SK-N-SH treated with all-trans-retinoic acid at 6 μM for 48 hours (cell line): ENCODE data around the gene CHTF18.
"Not testable (repeated sequence)": the region's sequence is repeated elsewhere in the genome, so short reads cannot be mapped to it uniquely, and the experiment has no call there.

Experiments
- ATAC-seq: fragments of 200-7000 bp; cut with Tn5 transposase; 3 replicates; pipeline ENCODE4 v1.9.1; 2020; ENCODE audit warnings: mild to moderate bottlenecking, moderate library complexity
- ARNTL ChIP-seq: fragments of 450-650 bp; formaldehyde crosslinking; IDR thresholded peaks from 2 replicates; pipeline ENCODE4 v1.5.0; 2020; ENCODE audit warnings: low read depth, mild to moderate bottlenecking, moderate library complexity, borderline replicate concordance
- BACH2 ChIP-seq: fragments of 250-450 bp; sonication (Bioruptor Pico); IDR thresholded peaks from 2 replicates; pipeline ENCODE4 v1.9.0; 2021; ENCODE audit warnings: mild to moderate bottlenecking, borderline replicate concordance
- CSDC2 ChIP-seq: fragments of 250-450 bp; sonication (Bioruptor Pico); IDR thresholded peaks from 2 replicates; pipeline ENCODE4 v1.5.0; 2020; ENCODE audit warnings: mild to moderate bottlenecking, moderate library complexity
- ESRRG ChIP-seq: fragments of 250-450 bp; sonication (Bioruptor Pico); IDR thresholded peaks from 2 replicates; pipeline ENCODE4 v1.6.1; 2021; ENCODE audit warnings: mild to moderate bottlenecking
- GLIS3 ChIP-seq: fragments of 250-450 bp; sonication (Bioruptor Pico); IDR thresholded peaks from 2 replicates; pipeline ENCODE4 v1.5.0; 2020; ENCODE audit warnings: mild to moderate bottlenecking, moderate library complexity
- ISL1 ChIP-seq: fragments of 250-450 bp; sonication (Bioruptor Pico); IDR thresholded peaks from 2 replicates; pipeline ENCODE4 v2.1.2; 2022; ENCODE audit warnings: mild to moderate bottlenecking, moderate library complexity
- OSR1 ChIP-seq: fragments of 250-450 bp; sonication (Bioruptor Pico); IDR thresholded peaks from 2 replicates; pipeline ENCODE4 v1.8.0; 2022; ENCODE audit warnings: moderate library complexity, mild to moderate bottlenecking, inconsistent platforms
- PPARA ChIP-seq: fragments of 250-450 bp; sonication (Bioruptor Pico); IDR thresholded peaks from 2 replicates; pipeline ENCODE4 v1.5.0; 2020; ENCODE audit warnings: mild to moderate bottlenecking, borderline replicate concordance
- RARB ChIP-seq: fragments of 250-450 bp; sonication (Bioruptor Pico); IDR thresholded peaks from 2 replicates; pipeline ENCODE4 v1.8.0; 2021; ENCODE audit warnings: mild to moderate bottlenecking, moderate library complexity
- SNAI2 ChIP-seq: fragments of 250-450 bp; sonication (Bioruptor Pico); IDR thresholded peaks from 2 replicates; pipeline ENCODE4 v1.5.0; 2020; ENCODE audit warnings: mild to moderate bottlenecking, moderate library complexity
- TCF4 ChIP-seq: fragments of 250-450 bp; sonication (Bioruptor Pico); IDR thresholded peaks from 2 replicates; pipeline ENCODE4 v1.8.0; 2021; ENCODE audit warnings: mild to moderate bottlenecking, moderate library complexity, borderline replicate concordance
- TOX ChIP-seq: fragments of 250-450 bp; sonication (Bioruptor Pico); IDR thresholded peaks from 2 replicates; pipeline ENCODE4 v1.8.0; 2021; ENCODE audit warnings: mild to moderate bottlenecking, moderate library complexity, borderline replicate concordance
- TSHZ2 ChIP-seq: fragments of 250-450 bp; sonication (Bioruptor Pico); IDR thresholded peaks from 2 replicates; pipeline ENCODE4 v1.5.0; 2020; ENCODE audit warnings: mild to moderate bottlenecking, moderate library complexity
- ZC3H10 ChIP-seq: fragments of 250-450 bp; sonication (Bioruptor Pico); IDR thresholded peaks from 2 replicates; pipeline ENCODE4 v1.5.1; 2021; ENCODE audit warnings: mild to moderate bottlenecking, moderate library complexity
- ZFP30 ChIP-seq: fragments of 450-650 bp; formaldehyde crosslinking; IDR thresholded peaks from 2 replicates; pipeline ENCODE4 v1.5.0; 2022; ENCODE audit warnings: mild to moderate bottlenecking, moderate library complexity
- ZNF565 ChIP-seq: fragments of 450-650 bp; formaldehyde crosslinking; conservative IDR thresholded peaks from 2 replicates; pipeline ENCODE4 v1.5.0; 2020; ENCODE audit warnings: low read depth, mild to moderate bottlenecking, moderate library complexity
- ZNF70 ChIP-seq: fragments of 450-650 bp; formaldehyde crosslinking; IDR thresholded peaks from 2 replicates; pipeline ENCODE4 v1.5.0; 2020; ENCODE audit warnings: mild to moderate bottlenecking, moderate library complexity
- ZNF8 ChIP-seq: fragments of 450-650 bp; formaldehyde crosslinking; IDR thresholded peaks from 2 replicates; pipeline ENCODE4 v1.5.0; 2020; ENCODE audit warnings: mild to moderate bottlenecking, moderate library complexity
- TF ChIP-seq, protein P1 (sequence below): fragments of 250-450 bp; sonication (Bioruptor Pico); IDR thresholded peaks from 2 replicates; pipeline ENCODE4 v1.5.1; 2020; ENCODE audit warnings: low read depth, mild to moderate bottlenecking, moderate library complexity
- TF ChIP-seq, protein P2 (sequence below): fragments of 250-450 bp; sonication (Bioruptor Pico); IDR thresholded peaks from 2 replicates; pipeline ENCODE4 v1.5.1; 2021; ENCODE audit warnings: mild to moderate bottlenecking, moderate library complexity
- TF ChIP-seq, protein P3 (sequence below): fragments of 250-450 bp; sonication (Bioruptor Pico); IDR thresholded peaks from 2 replicates; pipeline ENCODE4 v1.8.0; 2021; ENCODE audit warnings: low read depth, mild to moderate bottlenecking, moderate library complexity, borderline replicate concordance

Gene CHTF18

GRCh38 chr16:751152-752006 lies 37.0 kb upstream of the CHTF18 start (continued):
- TF ChIP-seq, protein P1, sequence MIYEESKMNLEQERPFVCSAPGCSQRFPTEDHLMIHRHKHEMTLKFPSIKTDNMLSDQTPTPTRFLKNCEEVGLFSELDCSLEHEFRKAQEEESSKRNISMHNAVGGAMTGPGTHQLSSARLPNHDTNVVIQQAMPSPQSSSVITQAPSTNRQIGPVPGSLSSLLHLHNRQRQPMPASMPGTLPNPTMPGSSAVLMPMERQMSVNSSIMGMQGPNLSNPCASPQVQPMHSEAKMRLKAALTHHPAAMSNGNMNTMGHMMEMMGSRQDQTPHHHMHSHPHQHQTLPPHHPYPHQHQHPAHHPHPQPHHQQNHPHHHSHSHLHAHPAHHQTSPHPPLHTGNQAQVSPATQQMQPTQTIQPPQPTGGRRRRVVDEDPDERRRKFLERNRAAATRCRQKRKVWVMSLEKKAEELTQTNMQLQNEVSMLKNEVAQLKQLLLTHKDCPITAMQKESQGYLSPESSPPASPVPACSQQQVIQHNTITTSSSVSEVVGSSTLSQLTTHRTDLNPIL (CRISPR knock-in tag) = no peak
- TF ChIP-seq, protein P2, sequence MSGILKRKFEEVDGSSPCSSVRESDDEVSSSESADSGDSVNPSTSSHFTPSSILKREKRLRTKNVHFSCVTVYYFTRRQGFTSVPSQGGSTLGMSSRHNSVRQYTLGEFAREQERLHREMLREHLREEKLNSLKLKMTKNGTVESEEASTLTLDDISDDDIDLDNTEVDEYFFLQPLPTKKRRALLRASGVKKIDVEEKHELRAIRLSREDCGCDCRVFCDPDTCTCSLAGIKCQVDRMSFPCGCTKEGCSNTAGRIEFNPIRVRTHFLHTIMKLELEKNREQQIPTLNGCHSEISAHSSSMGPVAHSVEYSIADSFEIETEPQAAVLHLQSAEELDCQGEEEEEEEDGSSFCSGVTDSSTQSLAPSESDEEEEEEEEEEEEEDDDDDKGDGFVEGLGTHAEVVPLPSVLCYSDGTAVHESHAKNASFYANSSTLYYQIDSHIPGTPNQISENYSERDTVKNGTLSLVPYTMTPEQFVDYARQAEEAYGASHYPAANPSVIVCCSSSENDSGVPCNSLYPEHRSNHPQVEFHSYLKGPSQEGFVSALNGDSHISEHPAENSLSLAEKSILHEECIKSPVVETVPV = no peak
- TF ChIP-seq, protein P3, sequence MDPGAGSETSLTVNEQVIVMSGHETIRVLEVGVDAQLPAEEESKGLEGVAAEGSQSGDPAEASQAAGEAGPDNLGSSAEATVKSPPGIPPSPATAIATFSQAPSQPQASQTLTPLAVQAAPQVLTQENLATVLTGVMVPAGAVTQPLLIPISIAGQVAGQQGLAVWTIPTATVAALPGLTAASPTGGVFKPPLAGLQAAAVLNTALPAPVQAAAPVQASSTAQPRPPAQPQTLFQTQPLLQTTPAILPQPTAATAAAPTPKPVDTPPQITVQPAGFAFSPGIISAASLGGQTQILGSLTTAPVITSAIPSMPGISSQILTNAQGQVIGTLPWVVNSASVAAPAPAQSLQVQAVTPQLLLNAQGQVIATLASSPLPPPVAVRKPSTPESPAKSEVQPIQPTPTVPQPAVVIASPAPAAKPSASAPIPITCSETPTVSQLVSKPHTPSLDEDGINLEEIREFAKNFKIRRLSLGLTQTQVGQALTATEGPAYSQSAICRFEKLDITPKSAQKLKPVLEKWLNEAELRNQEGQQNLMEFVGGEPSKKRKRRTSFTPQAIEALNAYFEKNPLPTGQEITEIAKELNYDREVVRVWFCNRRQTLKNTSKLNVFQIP (CRISPR knock-in tag) = no peak
- TF ChIP-seq GLIS3 (CRISPR knock-in tag) = no peak
- no peak for TF ChIP-seq TOX (CRISPR knock-in tag)
- no peak for TF ChIP-seq ESRRG

DNA sequence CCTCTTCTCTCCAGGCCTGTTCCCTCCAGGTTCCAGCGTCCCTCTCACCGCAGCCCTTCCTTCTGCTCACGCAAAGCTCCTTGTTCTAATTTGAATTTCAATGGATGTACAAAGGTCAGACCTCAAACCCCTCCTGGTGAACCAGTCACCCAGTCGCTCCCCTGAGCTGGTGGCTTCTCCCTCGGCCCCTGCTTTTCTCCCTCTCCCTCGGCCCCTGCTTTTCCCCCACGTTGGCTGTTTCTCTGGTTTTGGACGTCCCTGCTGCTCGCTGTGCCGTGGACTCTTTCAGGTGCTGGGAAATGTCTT lies 36.5 kb upstream of the CHTF18 start:
- TF ChIP-seq BACH2 (CRISPR knock-in tag) = no peak
- TF ChIP-seq, protein P2 = no peak
- no peak for TF ChIP-seq ARNTL (CRISPR knock-in tag)
- no peak for ATAC-seq

- not testable (repeated sequence) for ATAC-seq
These were observed 34.3 kb upstream of the CHTF18 start for GRCh38 chr16:754121-754607.

- TF ChIP-seq ARNTL (CRISPR knock-in tag) = no peak
- TF ChIP-seq ESRRG = no peak
- no peak for TF ChIP-seq ZNF70
- TF ChIP-seq, protein P2 = no peak
- no peak for TF ChIP-seq PPARA (CRISPR knock-in tag)
- TF ChIP-seq GLIS3 (CRISPR knock-in tag) = no peak
- TF ChIP-seq SNAI2 = no peak
- no peak for TF ChIP-seq ZFP30 (CRISPR knock-in tag)
- TF ChIP-seq, all 23 proteins: peak for 0
- ATAC-seq = no peak
These were observed 33.8 kb upstream of the CHTF18 start for GRCh38 chr16:754656-755055.

DNA sequence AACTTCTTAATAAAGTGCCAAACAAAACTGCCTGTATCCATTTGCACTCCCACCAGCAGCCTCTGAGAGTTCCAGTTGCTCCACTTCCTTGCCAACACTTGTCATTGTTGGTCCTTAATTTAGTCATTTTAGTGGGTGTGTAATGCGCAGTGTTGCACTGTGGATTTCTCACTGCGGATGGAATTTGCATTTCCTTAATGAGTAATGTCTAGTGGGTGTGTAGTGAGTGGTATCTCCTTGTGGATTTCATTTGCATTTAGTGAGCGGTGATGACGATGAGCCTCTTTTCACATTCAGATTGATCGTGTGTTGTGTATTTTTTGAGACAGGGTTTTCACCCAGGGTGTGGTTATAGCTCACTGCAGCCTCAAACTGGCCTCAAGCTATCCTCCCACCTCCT lies 32.0 kb upstream of the CHTF18 start:
- no peak for ATAC-seq
- TF ChIP-seq ZFP30 (CRISPR knock-in tag) (no peak), RARB (CRISPR knock-in tag) (no peak), ZNF8 (CRISPR knock-in tag) (no peak), SNAI2 (no peak), ESRRG (no peak), PPARA (CRISPR knock-in tag) (no peak), TCF4 (CRISPR knock-in tag) (no peak), ZNF565 (CRISPR knock-in tag) (no peak), ZC3H10 (CRISPR knock-in tag) (no peak), GLIS3 (CRISPR knock-in tag) (no peak), ISL1 (CRISPR knock-in tag) (no peak), ZNF70 (no peak), CSDC2 (no peak), OSR1 (CRISPR knock-in tag) (no peak), TSHZ2 (no peak), BACH2 (CRISPR knock-in tag) (no peak)
- TF ChIP-seq, protein P2 = no peak
